SK-N-MC (cell line): ENCODE results near the gene KCNMA1.

ENCODE experiments used
- EZH2 ChIP-seq: fragments of 200-600 bp; sonication (generic); IDR thresholded peaks from one replicate; pipeline ENCODE4 v1.6.1; 2017; ENCODE audit warnings: antibody characterized with exemption
- POLR2AphosphoS5 ChIP-seq: IDR thresholded peaks from 2 replicates; pipeline ENCODE4 v1.6.1; 2012; ENCODE audit warnings: mild to moderate bottlenecking, low read depth, low read length, borderline replicate concordance

GRCh38 chr10:77501846-77502261, 135.8 kb downstream of the KCNMA1 start:
- no peak for TF ChIP-seq EZH2
- no peak for TF ChIP-seq POLR2AphosphoS5
